HG03135 (cell line): Measurements from ENCODE around the gene RSBN1.

Experiments
- ATAC-seq: cut with Tn5 transposase; IDR thresholded peaks from one replicate; pipeline ENCODE4 v1.9.1; 2021; ENCODE audit warnings: mild to moderate bottlenecking, moderate library complexity; ENCODE audit not compliant: unreplicated experiment

RSBN1 gene

GRCh38 chr1:113813218-113813617, 942 bp upstream of the RSBN1 start:
- ATAC-seq = no peak

- ATAC-seq = no peak
These were observed 422 bp upstream of the RSBN1 start for GRCh38 chr1:113812661-113813135.

GRCh38 chr1:113811156-113811887, 954 bp downstream of the RSBN1 start:
- ATAC-seq = peak; percentile 27

GRCh38 chr1:113809670-113810602, 2.3 kb downstream of the RSBN1 start:
- no peak for ATAC-seq

GRCh38 chr1:113808450-113809195, 3.7 kb downstream of the RSBN1 start:
- ATAC-seq = no peak

- ATAC-seq = no peak
These were observed 6.6 kb downstream of the RSBN1 start for GRCh38 chr1:113805639-113806038.

- ATAC-seq = no peak
These were observed 7.1 kb downstream of the RSBN1 start for GRCh38 chr1:113805256-113805531.

- no peak for ATAC-seq
These were observed 7.6 kb downstream of the RSBN1 start for GRCh38 chr1:113804421-113805255.

GRCh38 chr1:113802367-113803007, 9.8 kb downstream of the RSBN1 start:
- ATAC-seq = no peak

- ATAC-seq = no peak
These were observed 11.8 kb downstream of the RSBN1 start for GRCh38 chr1:113800487-113800886.

GRCh38 chr1:113797472-113797871, 14.8 kb downstream of the RSBN1 start:
- ATAC-seq = no peak

- no peak for ATAC-seq
These were observed 18.1 kb downstream of the RSBN1 start for GRCh38 chr1:113793878-113794834.

GRCh38 chr1:113792986-113793385, 19.3 kb downstream of the RSBN1 start:
- ATAC-seq = no peak

GRCh38 chr1:113792471-113792870, 19.8 kb downstream of the RSBN1 start:
- no peak for ATAC-seq

GRCh38 chr1:113788802-113789201, 23.5 kb downstream of the RSBN1 start:
- no peak for ATAC-seq

- no peak for ATAC-seq
These were observed 24.6 kb downstream of the RSBN1 start for GRCh38 chr1:113787663-113788062.

- ATAC-seq = no peak
These were observed 26.2 kb downstream of the RSBN1 start for GRCh38 chr1:113786069-113786468.

- ATAC-seq = peak; percentile 64
These were observed 28.0 kb downstream of the RSBN1 start for GRCh38 chr1:113784104-113784779.
